ENCODE measurements around the gene FARP2. TPM values are rescaled to one million over a fixed set of nuclear protein-coding genes. Genes with fewer than 3 reads are reported as not detected.

The FARP2 gene
- total RNA-seq, 1 experiment from 2014 or later: 59.0 TPM

- intact Hi-C loops (cut with micrococcal nuclease; ENCODE audit: unreplicated experiment): no loop called here
- Mint-ChIP-seq H3K36me3 (ENCODE audit: insufficient read depth, unreplicated experiment) (peaks cover 18% of the 10 kb centered on the region), H3K9me3 (ENCODE audit: low read depth, unreplicated experiment) (no peaks in the 10 kb centered on the region), H3K4me1 (ENCODE audit: low read depth, unreplicated experiment) (no peaks in the 10 kb centered on the region), H3K27ac (ENCODE audit: unreplicated experiment) (no peak overlapping the region), H3K4me3 (ENCODE audit: low read depth, unreplicated experiment) (no peak overlapping the region), H3K27me3 (ENCODE audit: unreplicated experiment) (no peaks in the 10 kb centered on the region)
- DNase-seq: no peak
- no peak for TF ChIP-seq CTCF (IDR thresholded peaks at IDR 0.05; ENCODE audit: unreplicated experiment)
- no TSS peak for BruUV-seq (replicated peaks)
- CTCF ChIA-PET: no interaction called here
These were observed 112.3 kb downstream of the FARP2 start for GRCh38 chr2:241468476-241468781.

GRCh38 chr2:241469746-241470145 lies 113.7 kb downstream of the FARP2 start:
- intact Hi-C loops (cut with micrococcal nuclease; ENCODE audit: unreplicated experiment): no loop called here
- H3K27me3 Mint-ChIP-seq (ENCODE audit: unreplicated experiment): no peaks in the 10 kb centered on the region
- CTCF ChIA-PET: no interaction called here
- no peaks in the 10 kb centered on the region for H3K9me3 Mint-ChIP-seq (ENCODE audit: low read depth, unreplicated experiment)
- no peak for TF ChIP-seq CTCF (IDR thresholded peaks at IDR 0.05; ENCODE audit: unreplicated experiment)
- H3K4me1 Mint-ChIP-seq (ENCODE audit: low read depth, unreplicated experiment): no peaks in the 10 kb centered on the region
- H3K4me3 Mint-ChIP-seq (ENCODE audit: low read depth, unreplicated experiment): no peak overlapping the region
- peaks cover 18% of the 10 kb centered on the region for H3K36me3 Mint-ChIP-seq (ENCODE audit: insufficient read depth, unreplicated experiment)
- DNase-seq: no peak
- H3K27ac Mint-ChIP-seq (ENCODE audit: unreplicated experiment): no peak overlapping the region
- no TSS peak for BruUV-seq (replicated peaks)

GRCh38 chr2:241473399-241473798 lies 117.3 kb downstream of the FARP2 start:
- Mint-ChIP-seq H3K4me3 (ENCODE audit: low read depth, unreplicated experiment) (no peak overlapping the region), H3K9me3 (ENCODE audit: low read depth, unreplicated experiment) (no peaks in the 10 kb centered on the region), H3K27ac (ENCODE audit: unreplicated experiment) (no peak overlapping the region), H3K36me3 (ENCODE audit: insufficient read depth, unreplicated experiment) (peaks cover 13% of the 10 kb centered on the region), H3K27me3 (ENCODE audit: unreplicated experiment) (no peaks in the 10 kb centered on the region), H3K4me1 (ENCODE audit: low read depth, unreplicated experiment) (no peaks in the 10 kb centered on the region)
- no TSS peak for BruUV-seq (replicated peaks)
- intact Hi-C loops (cut with micrococcal nuclease; ENCODE audit: unreplicated experiment): no loop called here
- no peak for DNase-seq
- CTCF ChIA-PET: no interaction called here
- TF ChIP-seq CTCF (IDR thresholded peaks at IDR 0.05; ENCODE audit: unreplicated experiment): no peak

- H3K4me3 Mint-ChIP-seq (ENCODE audit: low read depth, unreplicated experiment): no peak overlapping the region
- intact Hi-C loops (cut with micrococcal nuclease; ENCODE audit: unreplicated experiment): no loop called here
- no peak for TF ChIP-seq CTCF (IDR thresholded peaks at IDR 0.05; ENCODE audit: unreplicated experiment)
These were observed 119.2 kb downstream of the FARP2 start for GRCh38 chr2:241475267-241475666.

More at GRCh38 chr2:241475267-241475666, 119.2 kb downstream of the FARP2 start:
- H3K36me3 Mint-ChIP-seq (ENCODE audit: insufficient read depth, unreplicated experiment): peaks cover 10% of the 10 kb centered on the region
- no peaks in the 10 kb centered on the region for H3K27me3 Mint-ChIP-seq (ENCODE audit: unreplicated experiment)
- BruUV-seq (replicated peaks): no TSS peak
- no peaks in the 10 kb centered on the region for H3K9me3 Mint-ChIP-seq (ENCODE audit: low read depth, unreplicated experiment)
- CTCF ChIA-PET: interaction anchor here (1.2 kb wide), 1 partner anchor 16 kb away, joined by 3 read pairs; no protein-coding TSS in a partner anchor
- no peak for DNase-seq
- no peaks in the 10 kb centered on the region for H3K4me1 Mint-ChIP-seq (ENCODE audit: low read depth, unreplicated experiment)
- H3K27ac Mint-ChIP-seq (ENCODE audit: unreplicated experiment): no peak overlapping the region

Measured in Calu3 (cell line).